GM21737 (cell line): ENCODE data around the gene TMEM131.

Source experiments
- ATAC-seq: cut with Tn5 transposase; IDR thresholded peaks from one replicate; pipeline ENCODE4 v1.9.1; 2021; ENCODE audit warnings: mild to moderate bottlenecking, moderate library complexity; ENCODE audit not compliant: unreplicated experiment

TMEM131 gene

DNA sequence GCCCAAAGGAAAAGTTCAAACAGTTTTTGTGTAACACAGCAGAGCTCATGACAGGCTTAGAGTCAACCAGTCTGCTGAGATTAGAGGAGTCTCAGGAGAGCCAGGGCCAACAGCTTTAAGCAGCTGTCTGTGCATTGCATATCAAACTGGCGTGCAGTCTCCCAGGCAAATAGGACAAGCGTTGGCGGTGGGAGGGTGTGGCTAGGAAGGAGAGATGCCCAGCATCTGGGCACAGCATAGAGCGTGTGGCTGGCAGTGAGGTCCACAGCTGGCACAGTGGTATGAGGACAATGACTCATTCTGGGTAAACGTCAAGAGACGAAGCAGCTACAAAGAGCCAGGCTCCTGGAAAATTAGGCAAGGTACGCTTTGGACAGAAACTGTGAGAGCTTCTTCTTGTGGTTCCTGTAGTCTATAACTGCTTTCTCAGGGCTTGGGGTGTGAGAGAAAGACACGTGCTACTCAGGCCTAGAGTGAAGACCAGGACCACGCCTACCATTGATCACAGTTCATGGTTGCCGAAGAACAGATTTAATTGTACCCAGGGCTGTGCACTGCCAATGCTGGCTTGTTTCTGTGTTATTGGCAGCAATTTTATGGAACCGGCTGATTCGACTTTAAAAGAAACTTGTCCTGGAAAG, 267.5 kb downstream of the TMEM131 start:
- no peak for ATAC-seq

DNA sequence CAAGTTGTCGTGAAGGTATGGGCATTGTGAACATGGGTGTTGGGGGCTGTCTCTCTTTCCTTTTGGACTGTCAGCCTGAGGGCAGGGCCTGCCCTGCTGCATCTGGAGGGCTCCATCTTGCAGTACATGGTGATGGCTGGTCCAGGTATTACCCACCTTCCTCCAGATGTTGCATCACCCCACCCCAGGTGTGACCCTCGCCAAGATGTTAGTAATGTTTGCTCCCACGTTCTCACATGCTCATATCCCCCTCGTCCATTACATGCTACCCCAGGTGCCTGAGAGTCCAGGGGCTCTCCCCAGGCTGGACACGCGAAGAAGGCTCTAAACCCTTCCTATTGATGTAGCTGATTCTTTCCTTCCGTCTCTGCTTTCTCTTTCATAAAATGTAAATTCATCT, 268.5 kb downstream of the TMEM131 start:
- ATAC-seq, result no peak

DNA sequence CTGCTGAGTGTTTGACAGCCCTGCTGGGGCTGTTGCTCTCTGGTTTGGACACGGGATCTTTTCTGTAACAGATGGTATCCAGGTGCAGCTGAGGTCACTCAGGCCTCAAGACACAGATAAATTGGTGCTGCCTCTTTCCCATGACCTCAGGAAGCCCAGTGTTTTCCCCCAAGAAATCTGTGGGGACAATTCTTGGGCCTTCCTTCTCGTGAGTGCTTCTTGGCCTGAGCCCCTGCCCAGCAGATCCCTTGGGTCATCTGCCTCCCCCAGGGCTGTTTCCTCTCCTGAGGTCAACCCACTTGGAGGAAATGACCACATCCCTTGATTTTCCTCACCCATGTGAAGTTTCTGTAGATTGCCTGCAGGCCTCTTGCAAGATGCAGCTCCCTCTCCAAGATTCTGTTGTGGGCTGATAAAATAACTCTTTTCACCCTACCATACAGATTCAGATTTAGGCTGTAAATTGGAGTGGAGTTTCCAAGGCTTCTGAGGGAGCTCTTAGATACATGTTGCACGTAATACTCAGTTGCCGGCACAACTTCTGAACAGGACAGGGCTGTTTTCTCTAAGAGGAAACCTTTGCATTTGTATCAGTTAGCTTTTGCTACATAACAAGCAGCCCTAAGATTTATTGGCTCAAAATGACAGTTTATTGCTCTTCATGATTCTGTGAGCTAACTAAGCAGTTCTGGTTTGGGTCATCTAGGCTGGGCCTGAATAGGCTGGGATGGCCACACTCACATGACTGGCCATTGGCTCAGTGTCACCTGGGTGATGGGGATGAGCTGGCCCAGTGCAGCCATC, 269.3 kb downstream of the TMEM131 start:
- ATAC-seq, result no peak

DNA sequence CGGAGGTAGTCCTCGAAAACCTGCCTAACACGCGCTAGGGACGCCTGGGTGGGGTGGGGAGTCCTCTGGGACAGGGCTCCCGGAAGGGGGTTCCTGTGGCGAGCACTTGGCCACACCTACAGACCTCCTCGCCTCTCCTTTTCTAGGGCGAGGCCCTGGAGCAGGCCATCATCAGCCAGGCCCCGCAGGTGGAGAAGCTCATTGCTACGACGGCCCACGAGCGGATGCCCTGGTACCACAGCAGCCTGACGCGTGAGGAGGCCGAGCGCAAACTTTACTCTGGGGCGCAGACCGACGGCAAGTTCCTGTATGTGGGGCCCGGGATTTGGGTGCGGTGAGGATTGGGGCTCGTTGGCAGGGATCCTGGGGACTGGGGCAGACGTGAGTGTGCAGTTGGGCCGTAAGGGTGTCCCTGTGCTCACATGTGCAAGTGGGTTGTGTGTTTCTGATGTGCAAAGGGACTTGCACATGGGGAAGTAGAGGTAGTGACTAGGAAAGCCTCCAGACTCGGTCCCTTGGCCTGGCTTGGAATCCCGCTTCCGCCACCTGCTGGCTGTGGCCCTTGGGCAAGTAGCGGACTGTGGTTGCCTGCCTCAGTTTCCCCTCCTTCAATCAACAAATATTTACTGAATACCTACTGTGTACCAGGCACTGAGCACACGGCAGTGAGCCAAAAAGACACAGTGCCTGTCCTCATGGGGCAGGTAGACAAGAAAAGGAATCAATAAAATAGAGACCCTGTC, 270.6 kb downstream of the TMEM131 start:
- ATAC-seq, result no peak

DNA sequence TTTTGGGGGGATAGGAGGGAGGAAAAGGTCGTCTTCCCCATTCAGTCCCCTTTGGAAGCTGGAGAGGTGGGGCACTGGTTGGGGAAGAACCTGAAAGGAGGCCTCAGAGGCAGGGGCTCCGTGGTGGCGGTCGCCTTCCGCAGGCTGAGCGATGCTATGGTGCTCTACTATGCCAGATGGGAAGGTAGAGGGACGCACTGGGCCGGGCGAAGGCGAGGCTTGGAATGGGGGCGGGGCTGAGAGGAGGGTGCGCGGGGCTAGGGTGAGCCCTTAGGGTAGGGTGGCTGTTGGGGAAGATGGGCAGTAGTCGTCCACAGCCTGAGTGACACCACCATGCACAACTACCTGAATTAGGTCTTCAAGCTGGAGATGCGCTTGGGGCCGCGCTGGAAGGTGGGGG, 271.2 kb downstream of the TMEM131 start:
- no peak for ATAC-seq

DNA sequence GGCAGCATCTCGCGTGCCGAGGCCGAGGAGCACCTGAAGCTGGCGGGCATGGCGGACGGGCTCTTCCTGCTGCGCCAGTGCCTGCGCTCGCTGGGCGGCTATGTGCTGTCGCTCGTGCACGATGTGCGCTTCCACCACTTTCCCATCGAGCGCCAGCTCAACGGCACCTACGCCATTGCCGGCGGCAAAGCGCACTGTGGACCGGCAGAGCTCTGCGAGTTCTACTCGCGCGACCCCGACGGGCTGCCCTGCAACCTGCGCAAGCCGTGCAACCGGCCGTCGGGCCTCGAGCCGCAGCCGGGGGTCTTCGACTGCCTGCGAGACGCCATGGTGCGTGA, 271.7 kb downstream of the TMEM131 start:
- no peak for ATAC-seq

DNA sequence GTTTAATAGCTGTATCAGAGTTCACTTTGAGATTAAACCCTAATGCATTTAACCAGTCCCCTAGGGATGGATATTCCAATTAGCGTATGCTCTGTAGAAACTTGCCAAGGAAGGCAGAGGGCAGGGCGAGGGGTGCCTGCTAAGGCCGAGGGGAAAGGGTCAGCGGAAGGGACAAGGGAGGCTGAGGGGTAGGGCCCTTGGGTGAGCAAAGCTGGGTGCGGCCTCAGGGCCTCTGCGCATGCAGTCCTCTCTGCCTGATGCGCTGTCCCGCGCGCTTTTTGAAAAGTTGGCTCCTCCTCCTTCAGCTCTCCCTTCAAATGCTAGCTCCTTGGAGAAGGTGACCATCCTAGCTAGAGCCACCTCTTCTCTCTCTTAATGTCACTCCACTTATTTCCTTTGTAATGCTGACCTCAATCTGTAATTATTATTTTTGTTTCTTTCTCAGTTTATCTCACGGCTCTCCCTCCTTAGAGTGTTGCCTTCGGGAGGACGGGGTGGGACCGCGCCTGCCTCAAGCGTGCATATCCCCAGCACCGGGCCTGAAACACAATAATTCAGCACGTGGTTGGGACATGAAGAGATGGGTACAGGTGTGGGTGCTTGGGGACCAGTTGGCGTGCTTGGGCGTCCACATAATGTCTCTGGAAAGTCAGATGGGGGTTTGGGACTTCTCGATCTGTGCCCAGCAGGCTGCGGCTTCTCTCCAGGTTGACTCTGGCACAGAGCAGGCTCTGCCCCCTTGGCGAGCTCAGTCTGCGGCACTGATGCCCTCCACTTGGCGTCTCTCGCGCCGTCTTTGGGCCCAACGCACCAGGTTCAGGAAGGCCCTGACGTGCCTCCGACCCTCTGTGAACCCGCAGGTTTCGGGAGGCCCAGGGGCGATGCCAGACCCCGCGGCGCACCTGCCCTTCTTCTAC, 272.3 kb downstream of the TMEM131 start:
- no peak for ATAC-seq

DNA sequence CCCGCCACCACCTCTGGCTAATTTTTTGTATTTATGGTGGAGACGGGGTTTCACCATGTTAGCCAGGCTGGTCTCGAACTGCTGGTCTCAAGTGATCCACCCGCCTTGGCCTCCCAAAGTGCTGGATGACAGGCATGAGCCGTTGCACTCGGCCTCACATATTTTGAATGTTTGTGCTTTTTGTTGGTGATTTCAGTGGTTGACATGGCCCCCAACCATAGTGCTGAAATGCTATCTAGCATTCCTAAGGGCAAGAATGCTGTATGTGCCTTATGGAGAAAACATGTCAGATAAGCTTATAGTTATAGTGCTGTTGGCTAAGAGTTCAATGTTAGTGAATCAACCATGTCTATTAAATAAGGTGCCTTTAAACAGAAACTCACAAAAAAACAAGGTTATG, 273.5 kb downstream of the TMEM131 start:
- ATAC-seq, result no peak

DNA sequence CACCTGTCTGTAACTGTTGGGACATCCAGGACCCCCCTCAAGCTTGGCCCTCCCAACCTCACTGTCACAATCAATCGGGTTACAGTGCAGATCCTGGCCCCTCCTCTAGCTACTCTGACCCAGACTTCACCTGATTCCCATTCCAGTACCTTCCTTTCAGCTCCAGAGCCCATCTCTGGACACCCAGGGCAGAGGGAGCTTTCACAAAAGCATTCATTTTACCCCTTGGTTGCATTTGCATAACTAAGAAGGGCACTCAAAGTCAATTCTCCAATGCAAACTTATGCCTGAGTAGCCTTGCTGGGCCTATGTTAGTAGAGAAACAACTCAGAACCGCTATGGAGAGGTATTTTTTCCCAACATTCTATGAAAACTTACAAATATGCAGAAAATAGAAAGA, 275.0 kb downstream of the TMEM131 start:
- no peak for ATAC-seq

DNA sequence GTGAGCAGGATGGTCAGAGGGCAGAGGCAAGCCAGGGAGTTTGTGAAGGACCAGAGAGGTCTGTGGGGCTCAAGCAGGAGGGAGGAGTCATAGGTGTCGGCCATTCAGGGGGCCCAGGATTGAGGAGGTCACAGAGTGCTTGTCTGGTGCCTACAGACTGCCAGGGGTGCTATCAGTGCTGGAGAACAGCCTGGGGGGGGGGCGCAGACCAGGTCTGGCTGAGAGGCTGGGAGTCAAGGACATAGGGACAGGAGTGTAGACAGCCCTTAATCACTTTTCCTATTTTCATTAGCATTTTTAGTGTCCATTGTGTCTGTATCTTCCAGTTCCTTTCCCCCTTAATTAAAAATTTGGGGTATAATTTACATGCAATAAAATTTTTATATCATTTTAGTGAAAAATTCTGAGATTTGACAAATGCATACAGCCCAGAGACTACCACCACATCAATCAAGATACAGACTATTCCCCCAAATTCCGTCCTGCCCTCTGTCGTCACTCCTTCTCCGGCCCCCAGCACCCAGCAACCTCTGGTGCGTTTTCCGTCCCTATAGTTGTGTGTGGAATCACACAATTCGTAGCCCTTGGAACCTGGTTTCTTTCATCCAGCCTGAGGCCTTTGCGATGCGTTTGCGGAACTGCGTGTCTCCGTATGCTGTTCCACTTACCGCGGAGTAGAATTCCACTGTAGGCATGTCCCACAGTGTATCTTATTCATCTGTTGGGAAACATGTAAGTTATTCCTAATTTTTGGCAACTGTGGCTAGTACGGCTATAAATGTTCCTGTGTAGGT, 276.2 kb downstream of the TMEM131 start:
- ATAC-seq, result no peak

DNA sequence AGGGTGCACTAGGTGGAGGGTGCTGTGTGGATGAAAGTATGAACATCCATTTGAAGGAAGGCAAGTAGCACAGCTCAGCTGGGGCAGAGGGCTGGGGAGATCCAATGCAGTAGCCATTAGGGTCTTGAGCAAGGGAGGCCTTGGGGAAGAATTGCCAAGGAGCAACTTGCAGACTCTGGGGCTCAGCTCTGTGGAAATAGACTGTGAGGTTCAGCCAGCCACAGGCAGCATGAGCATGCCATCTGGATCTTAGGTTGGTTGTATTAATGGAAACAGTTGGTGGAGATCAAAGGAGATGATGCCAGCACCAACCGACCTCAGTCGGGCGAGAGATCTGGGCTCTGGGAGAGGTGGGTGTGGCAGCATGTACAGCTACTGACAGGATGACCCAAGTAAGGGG, 276.8 kb downstream of the TMEM131 start:
- ATAC-seq, result peak; percentile 26

DNA sequence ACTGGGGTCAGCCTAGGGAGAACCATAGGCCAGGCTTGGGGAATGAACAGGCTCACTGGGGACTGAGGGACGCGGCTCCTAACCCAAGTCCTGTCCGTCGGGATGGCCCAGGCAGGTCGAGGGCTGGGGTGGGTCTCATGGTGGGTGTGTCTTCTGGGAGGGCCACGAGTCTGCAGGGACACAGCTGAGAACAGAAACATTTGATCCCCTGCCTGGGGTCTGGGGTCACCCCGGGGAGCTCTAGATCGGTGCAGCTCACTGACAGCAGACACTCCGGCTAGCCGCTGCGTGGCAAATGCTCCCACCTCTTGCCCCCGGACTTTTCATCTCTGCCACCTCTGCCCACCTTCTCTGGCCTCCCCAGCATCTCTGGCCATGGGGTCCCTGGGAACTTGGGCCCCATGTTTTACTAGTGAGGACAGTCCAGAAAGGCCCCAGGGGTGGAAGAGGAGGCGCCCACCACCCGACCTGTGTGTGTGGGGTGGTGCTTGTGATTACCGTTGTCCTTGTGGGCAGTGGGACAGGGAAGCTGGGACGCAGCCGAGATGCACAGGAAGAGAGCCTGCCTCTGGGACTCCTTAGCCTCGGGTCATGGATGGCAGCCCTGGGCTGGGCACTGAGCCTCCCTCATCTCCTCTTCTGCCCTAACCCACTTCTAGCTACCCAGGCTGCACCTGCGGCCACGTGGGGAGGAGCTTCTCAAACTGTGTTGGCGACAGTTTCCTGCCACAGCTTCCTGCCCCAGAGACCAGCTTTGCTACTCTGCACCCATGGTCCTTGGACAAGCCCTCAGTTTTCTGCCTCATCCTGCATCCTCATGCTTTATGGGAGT, 277.5 kb downstream of the TMEM131 start:
- peak; percentile 73 for ATAC-seq

DNA sequence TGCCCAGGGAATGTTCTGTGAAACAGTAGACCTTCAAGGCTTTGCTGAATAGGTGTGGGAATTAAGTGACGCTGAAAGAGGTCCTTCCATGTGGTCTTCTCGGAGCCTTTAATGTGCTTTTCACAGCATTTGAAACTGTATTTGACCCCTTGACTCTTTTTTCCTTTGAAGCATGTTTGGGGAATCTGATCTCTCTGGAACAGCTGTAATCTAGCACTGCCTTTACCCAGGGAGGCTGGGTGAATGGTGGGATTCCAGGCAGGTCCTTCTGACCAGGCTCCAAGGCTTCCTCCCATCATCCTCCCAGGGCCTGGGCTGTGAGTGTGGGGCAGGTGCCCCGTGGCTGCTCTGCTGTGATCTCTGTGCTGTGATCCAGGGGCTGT, 278.1 kb downstream of the TMEM131 start:
- ATAC-seq, result no peak

DNA sequence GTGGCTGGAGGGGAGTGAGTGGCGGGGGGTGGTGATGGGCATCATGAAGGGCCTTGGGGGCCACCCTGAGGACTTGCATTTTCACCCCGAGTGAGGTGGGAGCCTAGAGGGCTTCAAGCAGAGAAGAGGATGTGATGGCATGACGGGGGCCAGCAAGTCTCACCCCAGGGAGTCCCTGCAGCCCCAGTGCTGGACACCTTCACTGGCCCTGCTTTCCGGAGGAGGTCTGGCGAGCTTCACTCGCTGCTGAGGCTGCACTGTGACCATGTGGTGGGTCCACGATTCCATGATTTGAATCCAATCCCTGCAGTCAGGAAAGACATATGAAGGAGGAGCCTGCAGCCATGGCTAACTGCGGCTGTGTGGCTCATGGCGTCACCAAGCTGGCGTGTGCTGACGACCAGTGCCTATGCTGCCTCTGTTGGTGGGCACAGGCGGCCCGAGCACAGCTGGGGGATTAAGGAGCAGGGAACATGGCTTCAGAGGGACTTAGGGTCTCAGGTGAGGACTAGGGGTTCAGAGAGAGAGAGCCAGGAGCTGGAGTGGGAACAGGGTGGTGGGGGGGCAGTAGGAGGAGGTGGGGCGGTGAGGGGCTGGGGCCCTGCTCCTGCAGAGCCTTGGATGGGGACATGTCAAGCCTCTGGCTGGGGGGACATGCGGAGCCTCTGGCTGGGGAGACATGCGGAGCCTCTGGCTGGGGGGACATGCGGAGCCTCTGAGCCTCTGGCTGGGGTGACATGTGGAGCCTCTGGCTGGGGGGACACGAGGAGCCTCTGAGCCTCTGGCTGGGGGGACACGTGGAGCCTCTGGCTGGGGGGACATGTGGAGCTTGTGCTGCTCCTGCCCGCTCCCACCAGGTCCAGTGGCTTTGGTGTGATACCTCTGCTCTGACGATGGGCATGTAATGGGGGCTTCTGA, 278.8 kb downstream of the TMEM131 start:
- no peak for ATAC-seq

DNA sequence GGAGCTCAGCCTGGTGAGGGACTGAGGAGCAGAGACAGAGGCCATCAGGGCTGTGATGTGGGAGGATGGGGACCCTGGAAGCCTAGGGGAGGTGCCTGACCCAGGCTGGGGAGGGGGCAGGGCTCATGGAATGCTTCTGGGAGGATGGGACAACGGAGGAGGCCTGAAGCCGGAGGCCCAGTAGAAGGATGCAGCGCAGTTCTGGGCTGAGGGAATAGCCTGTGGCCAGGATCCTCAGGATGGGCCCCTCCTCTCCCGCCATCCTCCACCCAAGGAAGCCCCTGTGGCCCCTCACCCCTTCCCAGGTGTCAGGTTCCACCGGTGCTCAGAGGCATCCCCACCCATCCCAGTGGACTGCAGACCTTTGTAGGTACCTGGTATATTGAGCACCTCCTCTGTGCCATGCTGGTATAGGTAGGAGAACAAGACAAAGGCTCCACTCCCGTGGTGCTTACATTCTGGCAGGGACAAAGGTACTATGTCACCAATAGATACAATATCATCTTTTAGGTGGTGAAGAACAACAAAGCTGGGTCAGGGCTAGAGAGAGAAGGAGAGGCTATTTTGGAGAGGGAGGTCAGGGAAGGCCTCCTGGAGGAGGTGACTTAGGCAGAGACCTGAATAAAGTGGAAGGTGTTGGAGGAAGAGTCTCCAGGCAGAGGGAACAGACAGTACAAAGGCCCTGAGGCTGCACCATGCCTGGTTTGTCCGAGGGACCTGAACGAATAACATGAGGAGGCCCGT, 279.6 kb downstream of the TMEM131 start:
- ATAC-seq, result no peak

DNA sequence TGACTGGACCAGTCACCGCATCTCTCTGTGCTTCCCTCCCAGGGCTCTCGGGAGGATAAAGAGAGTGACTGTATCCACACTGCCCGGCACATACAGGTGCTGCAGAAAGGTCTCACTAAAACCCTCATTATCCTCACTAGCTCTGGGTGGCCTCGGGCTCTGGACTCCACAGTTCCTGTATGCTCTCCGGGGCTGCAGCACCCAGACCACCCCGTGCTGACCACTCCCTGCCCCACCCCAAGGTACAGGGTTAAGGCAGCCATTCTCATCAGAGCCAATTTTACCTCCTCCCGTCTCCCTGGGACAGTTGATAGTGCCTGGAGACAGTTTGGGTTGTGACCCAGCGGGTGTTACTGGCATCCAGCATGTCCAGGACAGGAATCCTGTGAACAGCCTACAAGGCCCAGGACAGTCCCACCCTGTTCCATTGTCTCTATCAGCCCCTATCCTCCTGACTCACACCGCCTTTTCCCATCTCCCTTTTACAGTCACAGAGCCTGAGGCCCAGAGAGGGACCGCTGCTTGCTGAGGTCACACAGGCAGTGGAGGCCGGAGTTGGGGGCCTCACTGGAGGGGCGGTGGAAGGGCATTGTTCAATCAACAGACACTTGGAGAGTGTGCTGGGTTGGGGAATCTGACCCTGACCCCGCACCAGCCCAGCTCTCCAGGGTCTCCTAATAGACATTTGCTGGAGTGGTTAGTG, 280.6 kb downstream of the TMEM131 start:
- no peak for ATAC-seq
